Upper lobe of right lung (tissue), 1 donor: Measurements from ENCODE around the gene PHTF2. TPM values are rescaled to one million over a fixed set of nuclear protein-coding genes. Genes with fewer than 3 reads are reported as not detected.

Experiments used
- ATAC-seq: fragments of 200-7000 bp; cut with Tn5 transposase; one replicate; pipeline ENCODE4 v1.9.1; 2020; ENCODE audit warnings: mild to moderate bottlenecking, moderate library complexity
- DNase-seq: peaks from one replicate; pipeline ENCODE4 v3.0.0-alpha.2; 2020
- H3K27ac ChIP-seq: fragments of 200-600 bp; one replicate; pipeline ENCODE4 v1.8.0; 2022
- H3K27me3 ChIP-seq: fragments of 200-600 bp; one replicate; pipeline ENCODE4 v1.8.0; 2022; ENCODE audit warnings: mild to moderate bottlenecking
- H3K36me3 ChIP-seq: fragments of 200-600 bp; one replicate; pipeline ENCODE4 v1.8.0; 2022
- H3K4me1 ChIP-seq: fragments of 200-600 bp; one replicate; pipeline ENCODE4 v1.8.0; 2022
- H3K4me3 ChIP-seq: fragments of 200-600 bp; one replicate; pipeline ENCODE4 v1.8.0; 2022; ENCODE audit warnings: mild to moderate bottlenecking
- H3K9me3 ChIP-seq: fragments of 200-600 bp; one replicate; pipeline ENCODE4 v1.8.0; 2022
- intact Hi-C: fragments of 100-400 bp; cut with DNase I; formaldehyde crosslinking; loops from one replicate; pipeline ENCODE4 v1.11.0; 2022
- total RNA-seq: library from RNA; stranded (reverse); fragmentation: NEBNext Ultra II Directional; extraction: Animal tissue kit (Norgen Biotek cat#: 25700); gene quantifications from one replicate; pipeline ENCODE4 v1.2.1, GENCODE V29; 2021
- TF ChIP-seq, protein P1 (sequence below): fragments of 200-600 bp; IDR thresholded peaks from one replicate; pipeline ENCODE4 v1.8.0; 2022; ENCODE audit warnings: antibody characterized with exemption
- donor health status: DM: no; HTN: yes; CAD: no; lungs with severe emphysema.

Gene PHTF2
- total RNA-seq, 1 donor from 2014 or later: 14.4 TPM

DNA sequence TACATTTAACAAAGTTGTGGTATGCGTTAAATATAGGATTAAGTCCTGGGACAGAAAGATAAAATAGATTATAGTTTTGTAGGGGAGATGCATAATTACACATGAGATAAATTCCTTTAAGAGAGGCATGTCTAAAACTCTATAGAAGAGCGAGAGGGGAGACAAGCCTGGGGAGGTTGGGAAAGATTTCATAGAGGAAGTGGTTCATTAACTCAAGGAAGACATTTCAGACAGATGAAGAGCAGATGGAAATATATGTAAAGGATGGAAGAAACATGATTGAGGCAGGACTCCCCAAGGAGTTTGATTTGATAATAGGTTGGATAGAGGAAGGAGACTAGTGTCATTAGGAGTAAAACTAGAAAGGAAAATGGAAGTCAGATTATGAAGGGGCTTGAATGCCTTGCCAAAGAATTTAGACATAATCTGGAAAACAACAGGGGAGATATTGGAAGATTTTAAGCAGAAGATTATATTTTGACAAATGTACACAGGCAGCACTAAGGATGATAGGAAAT, 96.1 kb downstream of the PHTF2 start:
- Histone ChIP-seq H3K27me3 (no peaks in the 10 kb centered on the region), H3K27ac (no peak overlapping the region), H3K4me1 (no peaks in the 10 kb centered on the region), H3K36me3 (no peaks in the 10 kb centered on the region), H3K9me3 (no peaks in the 10 kb centered on the region), H3K4me3 (no peak overlapping the region)
- TF ChIP-seq, protein P1, sequence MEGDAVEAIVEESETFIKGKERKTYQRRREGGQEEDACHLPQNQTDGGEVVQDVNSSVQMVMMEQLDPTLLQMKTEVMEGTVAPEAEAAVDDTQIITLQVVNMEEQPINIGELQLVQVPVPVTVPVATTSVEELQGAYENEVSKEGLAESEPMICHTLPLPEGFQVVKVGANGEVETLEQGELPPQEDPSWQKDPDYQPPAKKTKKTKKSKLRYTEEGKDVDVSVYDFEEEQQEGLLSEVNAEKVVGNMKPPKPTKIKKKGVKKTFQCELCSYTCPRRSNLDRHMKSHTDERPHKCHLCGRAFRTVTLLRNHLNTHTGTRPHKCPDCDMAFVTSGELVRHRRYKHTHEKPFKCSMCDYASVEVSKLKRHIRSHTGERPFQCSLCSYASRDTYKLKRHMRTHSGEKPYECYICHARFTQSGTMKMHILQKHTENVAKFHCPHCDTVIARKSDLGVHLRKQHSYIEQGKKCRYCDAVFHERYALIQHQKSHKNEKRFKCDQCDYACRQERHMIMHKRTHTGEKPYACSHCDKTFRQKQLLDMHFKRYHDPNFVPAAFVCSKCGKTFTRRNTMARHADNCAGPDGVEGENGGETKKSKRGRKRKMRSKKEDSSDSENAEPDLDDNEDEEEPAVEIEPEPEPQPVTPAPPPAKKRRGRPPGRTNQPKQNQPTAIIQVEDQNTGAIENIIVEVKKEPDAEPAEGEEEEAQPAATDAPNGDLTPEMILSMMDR: no peak
- DNase-seq: no peak
- ATAC-seq: no peak
- intact Hi-C loops: no loop called here

DNA sequence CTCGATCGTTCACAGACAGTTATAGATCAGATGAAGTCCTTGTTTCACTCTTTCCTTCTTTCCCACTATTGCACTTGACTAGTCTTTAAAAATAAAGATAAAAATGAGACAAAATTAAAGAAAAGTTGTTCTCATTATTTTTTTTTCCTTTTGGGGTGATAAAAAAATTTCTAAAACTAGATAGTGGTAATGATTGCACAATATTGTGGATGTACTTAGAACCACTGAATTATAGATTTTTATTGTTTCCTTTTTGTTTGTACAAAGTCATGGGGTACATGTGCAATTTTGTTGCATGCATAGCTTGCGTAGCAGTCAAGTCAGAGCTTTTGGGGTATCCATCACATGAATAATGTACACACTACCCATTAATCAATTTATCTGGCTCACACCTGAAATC, 97.3 kb downstream of the PHTF2 start:
- Histone ChIP-seq H3K4me3 (no peak overlapping the region), H3K27ac (no peak overlapping the region), H3K36me3 (no peaks in the 10 kb centered on the region), H3K9me3 (no peaks in the 10 kb centered on the region), H3K27me3 (no peaks in the 10 kb centered on the region), H3K4me1 (no peaks in the 10 kb centered on the region)
- TF ChIP-seq, protein P1: no peak
- ATAC-seq (no peak), DNase-seq (no peak)
- intact Hi-C loops: no loop called here

DNA sequence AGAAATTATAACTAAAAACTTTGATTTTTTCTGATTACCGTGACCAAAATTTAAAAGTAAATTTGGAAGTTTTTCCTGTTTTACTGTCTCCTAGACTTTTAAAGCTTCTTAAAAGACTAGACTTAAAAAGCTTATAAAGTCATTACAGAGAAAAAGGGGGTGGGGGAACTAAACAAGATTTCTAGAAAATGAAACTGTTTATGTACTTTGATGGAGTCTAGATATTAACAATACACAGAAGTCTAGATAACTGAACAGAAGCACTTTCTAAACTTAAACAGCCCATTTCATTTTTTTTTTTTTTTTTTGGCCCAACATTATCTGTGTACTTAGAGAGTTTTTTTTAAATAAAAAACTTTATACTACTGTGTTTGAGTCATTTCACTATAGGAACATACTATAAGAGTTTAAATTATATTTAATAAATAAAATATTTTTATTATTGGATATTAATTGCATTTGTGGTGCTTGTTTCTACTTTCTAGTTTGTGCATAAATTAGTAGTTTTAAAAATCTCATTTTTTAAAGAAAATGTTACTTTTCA, 98.5 kb downstream of the PHTF2 start:
- Histone ChIP-seq H3K9me3 (no peaks in the 10 kb centered on the region), H3K4me1 (no peaks in the 10 kb centered on the region), H3K4me3 (no peak overlapping the region), H3K27me3 (no peaks in the 10 kb centered on the region), H3K36me3 (no peaks in the 10 kb centered on the region), H3K27ac (no peak overlapping the region)
- TF ChIP-seq, protein P1: no peak
- ATAC-seq: no peak
- no peak for DNase-seq
- intact Hi-C loops: no loop called here

DNA sequence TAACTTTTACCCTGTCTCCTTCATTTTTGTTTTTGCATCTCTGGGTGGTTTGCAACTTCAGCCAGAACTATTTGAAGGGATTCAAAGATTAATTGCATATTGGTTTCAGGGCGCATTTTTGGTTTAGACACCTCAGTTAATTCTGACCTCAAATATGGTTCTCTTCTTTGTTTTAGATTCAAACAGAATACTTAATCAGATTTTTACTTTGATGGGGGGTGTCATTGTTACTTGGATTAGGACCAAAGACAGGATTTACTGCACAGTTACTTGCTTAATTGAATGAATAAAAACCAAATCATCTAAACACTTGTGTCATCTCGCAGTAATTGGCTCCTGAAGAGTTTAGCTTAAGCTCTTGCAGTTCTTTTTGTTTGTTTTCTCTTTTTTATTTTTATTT, 100.9 kb downstream of the PHTF2 start:
- TF ChIP-seq, protein P1: no peak
- Histone ChIP-seq H3K4me1 (no peaks in the 10 kb centered on the region), H3K9me3 (no peaks in the 10 kb centered on the region), H3K27me3 (no peaks in the 10 kb centered on the region), H3K4me3 (no peak overlapping the region), H3K36me3 (no peaks in the 10 kb centered on the region), H3K27ac (no peak overlapping the region)
- DNase-seq (no peak), ATAC-seq (no peak)
- intact Hi-C loops: no loop called here

DNA sequence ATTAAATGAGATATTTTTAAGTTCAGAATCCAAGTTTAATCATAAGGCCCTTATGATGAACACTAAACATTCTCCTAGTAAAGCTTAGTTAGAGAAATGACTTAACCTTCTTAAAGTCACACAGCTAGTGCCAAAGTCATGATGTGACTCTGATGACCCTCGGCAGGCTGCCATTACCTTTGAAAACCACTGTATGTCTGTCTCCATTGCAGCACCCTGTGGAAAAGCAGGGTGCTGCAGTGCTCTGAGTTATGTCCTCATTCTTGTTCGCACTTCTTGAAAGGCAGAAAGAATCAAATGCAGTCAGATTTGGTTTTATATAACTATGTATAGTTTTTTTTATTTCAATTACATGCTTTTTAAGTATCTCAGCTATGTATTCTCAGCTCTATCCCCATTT, 105.0 kb downstream of the PHTF2 start:
- TF ChIP-seq, protein P1: peak; percentile 25
- H3K4me1 ChIP-seq: no peaks in the 10 kb centered on the region
- peak; percentile 67 for ATAC-seq
- H3K4me3 ChIP-seq: no peak overlapping the region
- intact Hi-C loops: no loop called here
- no peaks in the 10 kb centered on the region for H3K27me3 ChIP-seq
- H3K36me3 ChIP-seq: no peaks in the 10 kb centered on the region
- no peaks in the 10 kb centered on the region for H3K9me3 ChIP-seq
- DNase-seq: no peak
- no peak overlapping the region for H3K27ac ChIP-seq

DNA sequence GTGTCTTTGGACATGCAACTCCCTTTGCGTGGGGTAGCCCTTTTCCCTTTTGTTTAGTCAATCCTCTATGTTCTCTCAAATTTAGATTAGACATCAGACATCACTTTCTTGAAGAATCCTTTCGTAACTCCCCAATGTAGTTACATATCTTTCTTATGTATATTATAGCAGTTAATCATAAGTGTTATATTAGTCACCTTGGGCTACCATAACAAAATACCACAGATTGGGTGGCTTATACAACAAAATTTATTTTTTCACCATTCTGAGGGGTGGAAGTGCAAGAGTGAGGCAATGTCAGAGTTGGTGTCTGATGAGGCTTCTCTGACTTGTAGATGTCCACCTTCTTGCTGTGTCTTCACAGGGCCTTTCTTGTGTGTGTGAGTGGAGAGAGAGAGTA, 105.7 kb downstream of the PHTF2 start:
- Histone ChIP-seq H3K36me3 (no peaks in the 10 kb centered on the region), H3K27me3 (no peaks in the 10 kb centered on the region), H3K27ac (no peak overlapping the region), H3K4me3 (no peak overlapping the region), H3K4me1 (no peaks in the 10 kb centered on the region), H3K9me3 (no peaks in the 10 kb centered on the region)
- TF ChIP-seq, protein P1: no peak
- DNase-seq (no peak), ATAC-seq (no peak)
- intact Hi-C loops: no loop called here
